ENCODE data around the gene LRG1. TPM values are rescaled to one million over a fixed set of nuclear protein-coding genes. Genes with fewer than 3 reads are reported as not detected.

LRG1 gene
- polyA plus RNA-seq, 1 donor from 2014 or later: not detected

Other genes starting within 250 kb of the LRG1 start
- gene TMIGD2, start 237.6 kb downstream of the LRG1 start, polyA plus RNA-seq: not detected in 2 replicates
- gene FSD1, start 235.4 kb downstream of the LRG1 start, polyA plus RNA-seq: 114 and 158 TPM in 2 replicates
- 0.16 and 0.62 TPM in 2 replicates for gene STAP2, start 201.2 kb downstream of the LRG1 start, polyA plus RNA-seq
- gene MPND, start 196.5 kb downstream of the LRG1 start, polyA plus RNA-seq: 34.8 and 37.0 TPM in 2 replicates
- gene SH3GL1, start 139.5 kb downstream of the LRG1 start, polyA plus RNA-seq: 25.2 and 28.6 TPM in 2 replicates
- gene CHAF1A, start 137.4 kb downstream of the LRG1 start, polyA plus RNA-seq: 3.1 and 9.4 TPM in 2 replicates
- gene UBXN6, start 82.2 kb downstream of the LRG1 start, polyA plus RNA-seq: 102 and 122 TPM in 2 replicates
- gene HDGFL2, start 67.7 kb downstream of the LRG1 start, polyA plus RNA-seq: 79.7 and 89.1 TPM in 2 replicates
- not detected in 2 replicates for gene PLIN4, start 21.6 kb downstream of the LRG1 start, polyA plus RNA-seq
- 1.0 and 1.3 TPM in 2 replicates for gene PLIN5, start 4.8 kb downstream of the LRG1 start, polyA plus RNA-seq
- gene SEMA6B, start 19.6 kb upstream of the LRG1 start, polyA plus RNA-seq: 21.6 and 27.1 TPM in 2 replicates
- 0.99 and 1.6 TPM in 2 replicates for gene TNFAIP8L1, start 99.5 kb upstream of the LRG1 start, polyA plus RNA-seq
- 73.2 and 92.7 TPM in 2 replicates for gene MYDGF, start 130.3 kb upstream of the LRG1 start, polyA plus RNA-seq
- gene DPP9, start 183.8 kb upstream of the LRG1 start, polyA plus RNA-seq: 11.7 and 34.9 TPM in 2 replicates

Data from neural cell (in vitro differentiated cells).